GM19193 (cell line): ENCODE measurements around the gene CD207.

Source experiments
- POLR2A ChIP-seq: IDR thresholded peaks from 4 replicates; pipeline ENCODE4 v1.6.1; 2011; ENCODE audit not compliant: insufficient read depth, insufficient read length; ENCODE audit errors: extremely low read depth

Gene CD207

DNA sequence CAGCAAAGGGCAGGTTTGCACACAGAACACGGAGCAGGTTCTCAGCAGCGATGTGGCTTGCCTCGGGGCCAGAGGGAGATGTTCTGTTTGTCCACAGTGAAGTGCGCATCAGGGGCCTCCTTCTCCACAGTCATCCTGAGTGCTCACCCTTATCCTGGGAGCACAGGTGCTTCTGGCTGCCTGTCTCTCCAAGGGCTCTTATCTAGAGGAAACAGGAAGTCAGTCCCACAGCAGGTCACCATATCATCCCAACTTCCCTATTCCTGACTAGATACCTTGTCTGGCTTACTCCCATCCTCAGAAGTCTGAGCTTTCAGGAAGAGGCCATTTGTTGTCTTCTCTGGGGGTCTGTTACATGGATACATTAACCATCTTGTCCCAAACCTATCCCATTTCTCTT, at the start of gene CD207:
CD207 (minus strand) TSS at position 174 of the 400 bp plus-strand sequence; CDS start at position 134, 40 bp downstream.
- no peak for TF ChIP-seq POLR2A

DNA sequence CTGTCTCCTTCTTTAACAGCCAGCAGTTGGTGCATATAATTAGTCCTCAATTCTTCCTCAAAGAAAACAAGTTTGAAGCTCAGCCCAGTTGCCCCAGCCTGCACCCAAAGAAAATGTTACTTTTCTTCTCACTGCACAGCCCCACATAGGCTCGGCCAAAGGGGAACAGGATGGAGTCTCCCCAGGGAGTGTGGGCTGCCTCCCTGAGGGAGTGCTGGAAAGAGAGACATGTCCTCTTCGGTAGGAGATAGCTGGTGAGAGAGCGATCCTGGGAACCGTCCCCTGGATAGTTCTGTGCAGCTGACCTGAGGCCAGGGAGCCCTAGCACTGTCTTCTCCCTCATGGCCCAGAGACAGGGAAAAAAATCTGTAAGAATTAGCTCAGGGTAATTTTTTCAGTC, 37.9 kb upstream of the CD207 start:
- TF ChIP-seq POLR2A, result no peak

DNA sequence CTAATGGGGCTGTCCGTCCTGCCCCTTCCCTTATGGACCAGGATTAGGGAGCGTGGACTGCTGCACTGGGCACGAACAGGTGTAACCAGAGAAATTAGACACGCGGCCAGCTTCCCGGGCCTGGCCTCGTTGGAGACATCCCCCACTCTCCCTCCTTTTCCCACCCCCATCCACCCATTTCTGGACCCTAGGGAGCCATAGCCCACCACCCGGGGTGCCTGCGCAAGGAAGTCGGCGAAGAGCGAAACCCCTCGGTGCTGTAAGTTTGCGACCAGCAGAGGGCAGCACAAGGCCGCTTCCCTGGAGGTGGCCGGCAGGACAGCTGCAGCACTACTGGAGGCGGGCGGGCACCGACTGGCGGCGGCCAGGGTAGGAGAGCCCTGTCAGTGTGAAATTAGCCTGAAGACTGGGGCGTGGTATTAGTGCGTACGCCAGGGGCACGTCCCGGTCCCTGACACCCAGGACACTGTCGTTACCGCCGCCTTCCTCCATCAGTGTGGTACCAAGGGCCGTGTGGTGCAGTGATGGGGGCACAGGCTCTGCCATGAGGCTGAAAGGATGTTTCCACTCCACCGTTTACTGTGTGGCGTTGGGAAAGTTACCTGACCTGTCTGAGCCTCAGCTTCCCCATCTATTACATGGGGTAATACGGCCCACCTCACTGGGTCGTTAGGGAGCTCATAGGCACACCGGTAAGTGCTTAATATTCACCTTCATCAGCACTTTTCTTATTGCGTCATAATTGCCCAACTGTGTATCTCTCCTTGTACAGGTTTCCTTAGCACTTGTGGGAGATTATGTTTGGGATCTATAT, 36.0 kb upstream of the CD207 start:
- no peak for TF ChIP-seq POLR2A

DNA sequence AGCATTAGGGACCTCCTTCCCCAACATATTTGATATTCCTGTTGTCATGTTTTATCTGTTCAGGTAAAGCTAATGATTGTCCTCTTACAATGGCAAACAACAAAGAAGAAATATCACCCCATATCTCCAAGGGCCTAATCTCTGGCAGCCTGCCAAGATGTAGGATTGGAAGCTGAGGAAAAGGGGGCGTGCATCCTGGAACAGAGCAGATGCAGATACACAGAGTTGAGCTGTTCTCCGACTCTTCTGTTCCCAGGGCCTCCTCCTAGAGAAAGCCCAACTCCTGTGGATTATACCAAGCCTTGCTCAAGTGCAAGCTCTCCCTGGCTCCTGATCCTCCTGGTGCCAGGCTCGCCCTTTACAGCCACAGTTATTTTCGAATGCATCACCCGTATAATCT, 35.2 kb upstream of the CD207 start:
- TF ChIP-seq POLR2A, result no peak

DNA sequence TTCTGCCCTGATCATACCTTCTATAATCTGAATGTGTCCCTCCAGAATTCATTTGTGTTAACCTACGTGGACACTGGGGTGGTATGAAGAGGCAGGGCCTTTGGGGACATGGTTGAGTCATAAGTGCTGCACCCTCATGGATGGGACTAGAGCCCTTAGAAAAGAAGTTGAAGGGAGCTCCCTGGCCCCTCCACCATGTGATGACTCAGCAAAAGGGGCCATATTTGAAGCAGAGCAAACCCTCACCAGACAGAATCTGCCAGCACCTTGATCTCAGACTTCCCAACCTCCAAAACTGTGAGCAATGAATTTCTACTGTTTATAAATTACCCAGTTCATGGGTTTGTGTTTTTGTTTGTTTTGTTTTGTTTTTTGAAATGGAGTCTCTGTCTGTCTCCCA, 33.4 kb upstream of the CD207 start:
- no peak for TF ChIP-seq POLR2A

DNA sequence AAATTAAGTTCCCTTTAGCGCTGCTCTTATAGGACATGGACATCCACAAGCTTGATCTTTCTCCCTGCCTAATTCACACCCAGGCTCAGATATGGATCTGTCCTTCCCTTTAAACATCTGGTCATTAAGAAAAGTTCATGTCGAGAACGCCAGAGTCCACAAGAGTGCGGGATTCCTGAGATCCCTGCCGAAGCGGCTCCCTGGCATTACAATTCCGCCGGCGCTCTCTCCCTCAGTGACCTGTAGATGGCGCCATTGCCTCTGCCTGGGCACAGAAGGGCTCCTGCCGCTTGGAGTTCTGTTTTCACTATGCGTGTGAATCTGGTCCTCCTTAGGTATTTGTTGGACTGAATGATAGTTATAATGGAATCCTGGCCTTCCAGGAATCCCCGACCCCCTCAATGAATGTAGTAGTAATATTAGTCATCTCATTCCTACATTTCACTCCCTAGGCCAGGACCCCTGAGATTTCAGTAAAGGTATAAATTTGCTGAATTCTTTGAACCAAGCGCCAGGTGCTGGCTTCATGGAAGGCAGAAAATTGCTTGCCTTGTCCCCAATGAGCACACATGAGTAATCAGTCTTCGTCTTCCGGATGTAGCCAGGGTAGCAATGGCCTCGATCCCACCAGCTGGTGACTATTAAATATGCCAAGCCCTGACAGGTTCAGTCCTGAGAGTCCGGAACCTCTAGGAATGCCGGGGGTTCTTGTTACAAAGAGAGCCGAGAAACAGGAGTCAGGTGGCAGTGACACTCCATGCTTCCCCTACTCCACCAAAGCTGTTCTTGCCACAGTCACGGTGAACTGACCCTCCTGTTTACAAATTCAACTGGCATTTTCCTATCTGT, 26.4 kb upstream of the CD207 start:
- TF ChIP-seq POLR2A, result no peak

DNA sequence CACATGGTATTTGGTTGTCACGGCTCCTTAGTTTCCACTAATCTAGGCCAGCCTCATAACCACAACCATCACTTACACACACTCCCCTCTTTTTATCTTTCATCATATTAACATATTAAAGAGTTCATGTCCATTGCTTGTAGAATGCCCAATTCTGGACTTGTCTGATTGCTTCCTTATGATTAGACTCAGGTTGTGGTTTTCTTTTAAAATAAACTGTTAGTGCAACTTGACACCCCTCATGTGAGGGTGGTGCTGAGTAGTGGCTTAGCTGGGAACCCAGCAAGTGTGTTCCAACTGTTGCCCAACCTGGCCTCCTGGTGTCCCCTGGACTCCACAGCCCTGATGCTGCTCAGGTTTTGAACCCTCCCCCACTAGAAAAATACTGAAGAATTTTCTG, 20.1 kb upstream of the CD207 start:
- TF ChIP-seq POLR2A, result no peak

DNA sequence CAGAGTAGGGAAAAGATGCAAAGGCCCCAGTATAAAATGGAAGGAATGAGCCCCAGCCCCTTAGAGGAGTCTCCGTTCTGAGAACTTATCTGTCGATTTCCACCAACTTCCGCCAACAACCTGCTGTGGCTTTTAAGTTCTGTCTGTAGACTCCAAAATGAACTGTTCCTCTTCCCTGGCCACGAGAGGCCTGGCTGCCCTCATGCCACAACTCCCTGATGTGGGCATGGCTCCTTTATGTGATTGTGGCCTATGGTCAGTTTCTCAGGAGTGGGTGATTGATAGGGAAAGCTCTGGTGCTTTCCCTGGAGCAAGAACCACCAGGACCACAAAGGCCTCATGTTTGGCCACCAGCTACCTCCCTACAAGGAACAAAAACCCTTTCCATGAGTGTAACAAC, 18.8 kb upstream of the CD207 start:
- TF ChIP-seq POLR2A, result no peak

DNA sequence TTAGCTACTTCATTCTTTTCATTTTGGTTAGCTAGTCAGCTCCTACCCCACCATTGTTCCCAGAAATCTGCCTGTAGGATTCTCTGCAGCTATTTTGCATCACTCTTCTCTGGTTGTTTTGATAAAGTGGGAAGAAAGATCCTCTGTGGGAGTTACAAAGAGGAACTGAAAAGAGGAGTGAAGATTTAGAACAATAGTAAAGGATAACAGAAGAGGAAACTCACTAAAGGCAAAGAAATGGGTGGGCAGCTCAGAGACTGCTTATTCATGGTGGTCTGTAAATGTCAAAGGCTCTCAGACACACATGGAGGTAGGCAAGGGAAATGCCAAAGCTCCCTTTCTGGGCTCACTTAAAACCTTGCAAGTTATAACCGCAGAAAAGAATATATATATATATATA, 17.2 kb upstream of the CD207 start:
- no peak for TF ChIP-seq POLR2A

DNA sequence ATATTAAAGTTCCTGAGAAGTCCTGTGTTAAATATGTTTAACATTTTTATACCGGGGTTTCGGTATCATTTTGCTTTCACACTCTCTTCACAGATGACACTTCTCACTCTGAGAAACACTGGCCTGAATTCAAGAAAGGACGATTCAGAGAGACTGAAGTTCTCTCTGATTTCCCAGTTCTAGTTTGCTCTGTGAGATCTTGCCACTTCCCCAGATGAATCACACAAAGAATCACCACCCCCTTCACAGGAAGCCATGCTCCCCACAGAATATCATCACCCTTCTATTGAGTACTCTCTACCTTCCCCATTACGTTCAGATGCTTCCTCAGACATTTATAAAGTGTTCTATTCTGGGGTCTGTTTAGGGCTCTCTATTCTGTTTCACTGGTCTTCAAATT, 16.1 kb upstream of the CD207 start:
- no peak for TF ChIP-seq POLR2A

DNA sequence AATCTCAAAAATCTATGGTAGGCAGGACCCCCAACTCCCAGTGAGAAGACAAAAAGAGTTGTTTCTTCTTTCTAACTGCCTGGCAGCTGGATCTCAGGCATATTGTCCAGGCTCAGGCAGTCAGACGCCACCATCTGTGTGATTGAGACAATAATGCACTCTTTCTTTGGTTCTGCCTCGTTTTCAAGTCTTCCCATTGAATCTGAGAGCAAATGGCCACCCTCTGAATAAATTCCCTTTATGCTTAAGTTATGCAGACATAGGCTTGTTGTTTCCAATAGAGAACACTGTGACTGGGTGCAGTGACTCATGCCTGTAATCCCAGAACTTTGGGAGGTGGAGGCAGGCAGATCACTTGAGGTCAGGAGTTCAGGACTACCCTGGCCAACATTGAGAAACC, 15.3 kb upstream of the CD207 start:
- TF ChIP-seq POLR2A, result no peak

DNA sequence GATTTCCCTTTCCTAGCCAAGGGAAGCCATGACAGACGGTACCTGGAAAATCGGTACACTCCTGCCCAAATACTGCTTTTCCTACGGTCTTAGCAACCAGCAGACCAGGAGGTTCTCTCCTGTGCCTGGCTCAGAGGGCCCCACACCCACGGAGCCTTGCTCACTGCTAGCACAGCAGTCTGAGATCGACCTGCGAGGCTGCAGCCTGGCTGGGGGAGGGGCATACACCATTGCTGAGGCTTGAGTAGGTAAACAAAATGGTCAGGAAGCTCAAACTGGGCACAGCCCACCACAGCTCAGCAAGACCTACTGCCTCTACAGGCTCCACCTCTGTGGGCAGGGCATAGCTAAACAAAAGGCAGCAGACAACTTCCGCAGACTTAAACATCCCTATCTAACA, 6.8 kb upstream of the CD207 start:
- TF ChIP-seq POLR2A, result no peak

DNA sequence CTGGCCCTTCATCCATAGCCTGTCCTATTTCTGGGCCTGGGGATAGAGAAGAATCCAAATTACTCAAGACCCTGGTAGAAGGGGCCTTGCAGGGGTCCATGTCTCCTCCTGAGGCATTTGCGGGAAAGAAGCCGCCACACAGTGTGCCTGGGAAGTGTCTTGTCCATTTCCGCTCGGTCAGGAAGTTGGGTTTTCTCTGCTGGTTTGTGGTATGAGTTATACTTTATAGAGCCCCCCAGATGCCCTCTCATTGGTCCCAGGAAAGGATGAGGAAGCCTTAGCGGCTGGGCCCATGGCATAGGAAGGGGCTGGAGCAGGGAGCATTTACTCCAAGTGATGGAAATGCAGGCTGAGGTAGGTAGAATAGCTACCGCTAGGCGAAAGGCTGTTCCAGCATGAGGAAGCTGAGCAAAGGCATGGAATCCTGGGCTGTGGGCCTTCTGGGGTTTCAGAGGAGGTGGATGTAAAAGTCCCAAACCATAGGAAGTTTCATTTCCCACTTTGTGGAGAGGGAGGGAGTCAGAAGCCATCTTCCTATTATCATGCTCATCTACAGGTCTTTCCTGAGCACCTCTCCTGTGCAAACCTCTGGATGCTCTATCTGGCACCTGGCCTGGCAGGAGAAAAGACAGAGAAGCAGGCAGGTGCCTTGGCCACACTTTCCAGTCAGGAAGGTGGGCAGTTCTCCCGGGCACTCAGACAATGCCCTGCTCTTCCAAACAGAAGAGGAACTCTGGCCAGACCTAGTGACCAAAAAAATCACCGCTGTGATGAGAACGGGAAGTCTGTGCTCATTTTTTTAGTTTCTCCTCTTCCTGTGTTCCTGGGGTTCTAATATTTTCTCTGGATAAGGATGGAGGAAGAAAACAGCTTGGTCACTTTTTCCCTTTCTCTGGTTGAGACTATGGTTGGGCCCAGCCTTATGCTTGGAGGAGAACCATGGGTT, 2.6 kb upstream of the CD207 start:
- no peak for TF ChIP-seq POLR2A

DNA sequence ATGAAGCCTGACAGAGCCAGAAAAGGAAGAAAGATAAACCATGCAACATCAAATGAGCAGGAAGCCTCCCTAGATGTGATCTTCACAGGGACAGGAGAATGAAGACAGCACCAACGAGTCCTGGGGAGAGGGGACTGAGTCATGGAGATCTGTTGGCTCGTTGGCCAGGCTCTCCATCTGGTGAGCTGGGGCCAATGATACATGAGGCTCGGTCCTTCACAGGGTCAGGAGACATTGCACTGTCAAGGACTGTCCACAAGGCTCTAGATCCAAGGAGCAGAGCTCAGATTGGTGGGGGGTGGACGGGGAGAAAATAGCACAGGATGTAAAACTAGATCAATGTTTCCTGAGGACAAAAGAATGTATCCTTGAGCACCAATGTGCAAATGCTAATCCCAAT, 735 bp downstream of the CD207 start:
- no peak for TF ChIP-seq POLR2A

DNA sequence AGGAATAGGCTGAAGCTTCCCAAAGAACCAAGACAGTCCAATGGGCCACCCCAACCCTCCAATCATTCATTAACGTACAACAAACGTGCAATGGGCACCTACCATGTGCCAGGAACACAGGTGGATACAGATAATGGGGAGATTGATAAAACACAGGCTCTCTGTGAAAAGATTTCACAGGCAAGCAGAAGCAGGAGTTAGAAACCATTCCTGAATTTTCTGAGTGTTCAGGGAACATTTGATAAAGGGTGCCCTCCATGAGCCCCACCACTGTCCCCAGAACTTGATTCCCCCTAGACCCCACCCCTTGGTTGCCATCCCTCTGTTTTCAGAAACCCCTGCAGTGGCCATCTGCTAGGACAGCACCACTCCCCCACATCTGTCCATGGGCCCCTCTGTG, 1.5 kb downstream of the CD207 start:
- TF ChIP-seq POLR2A, result no peak

DNA sequence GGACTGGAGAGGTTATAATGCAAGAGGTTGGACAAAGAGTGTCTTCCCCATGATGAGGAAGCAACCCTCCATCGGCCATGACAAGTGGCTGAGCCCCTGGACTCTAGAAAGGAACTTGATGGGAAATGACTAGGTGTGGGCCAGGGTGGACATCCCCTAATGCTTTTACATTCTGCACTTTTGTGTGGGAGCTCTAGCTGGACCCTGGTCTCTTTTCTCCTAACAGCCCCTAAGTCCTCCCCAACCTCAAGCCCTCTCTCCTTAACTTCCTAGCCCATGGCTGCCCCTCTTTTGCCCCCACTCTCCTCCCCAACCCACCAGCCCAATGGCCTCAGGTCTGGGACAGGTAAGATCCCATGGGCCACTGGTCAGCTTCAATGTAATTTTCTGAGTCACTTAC, 2.4 kb downstream of the CD207 start:
- TF ChIP-seq POLR2A, result no peak

DNA sequence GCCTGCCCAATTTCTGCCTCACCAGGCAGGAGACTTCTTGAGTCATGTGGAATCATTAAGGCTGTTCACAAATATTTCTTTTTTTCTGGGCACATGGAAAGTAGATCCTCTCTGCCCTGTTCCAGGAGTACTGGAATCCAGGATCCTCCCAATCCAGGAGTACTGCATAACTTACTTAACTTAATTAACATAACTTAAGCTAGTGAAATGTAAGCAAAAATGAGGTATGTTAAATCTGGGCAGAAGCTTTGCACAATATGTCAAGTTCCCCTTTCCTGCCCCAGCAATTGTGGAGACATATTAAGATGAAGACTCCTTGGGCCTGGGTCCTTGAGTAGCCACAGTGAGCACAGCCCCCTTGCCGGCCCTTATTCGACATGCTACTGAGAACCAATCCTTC, 3.2 kb downstream of the CD207 start:
- no peak for TF ChIP-seq POLR2A
